ENCODE measurements around the gene PCDHA1.

PCDHA1 gene

DNA sequence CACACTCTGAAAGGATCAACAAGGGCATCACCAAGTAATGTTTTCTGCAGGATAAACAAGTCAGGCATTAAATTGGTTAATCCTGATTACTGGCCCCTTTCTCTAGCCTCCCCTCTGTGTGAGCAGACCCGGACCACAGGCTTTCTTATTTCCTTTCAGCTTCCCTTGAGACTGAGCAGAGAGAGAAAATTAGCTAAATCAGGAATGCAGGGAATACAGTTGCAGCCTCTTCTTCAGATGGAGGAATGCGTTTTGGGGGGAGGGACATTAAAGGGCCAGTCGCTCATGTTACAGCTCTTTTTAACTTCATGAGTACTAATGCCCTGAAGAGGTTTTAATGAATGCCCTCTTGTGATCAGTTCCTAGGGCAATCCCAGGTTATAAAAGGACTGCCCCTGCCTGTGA is 200.2 kb downstream of the PCDHA1 start:
- Histone ChIP-seq H3K4me2 (ENCODE audit: low read length) (no peak overlapping the region), H3K36me3 (replicated peaks; ENCODE audit: low read depth, low read length) (no peaks in the 10 kb centered on the region), H3K79me2 (ENCODE audit: low read length) (no peaks in the 10 kb centered on the region), H4K20me1 (ENCODE audit: insufficient read depth, low read length) (no peaks in the 10 kb centered on the region), H3K27me3 (ENCODE audit: low read depth, low read length) (no peaks in the 10 kb centered on the region), H3K9me3 (ENCODE audit: insufficient read depth, low read length) (no peaks in the 10 kb centered on the region), H3K4me1 (ENCODE audit: low read length) (no peaks in the 10 kb centered on the region), H3K4me3 (ENCODE audit: low read length) (no peak overlapping the region), H2AFZ (ENCODE audit: low read depth, low read length) (no peak overlapping the region), H3K9ac (ENCODE audit: low read length) (no peak overlapping the region), H3K27ac (ENCODE audit: low read length) (no peak overlapping the region)
- no peak for TF ChIP-seq EZH2phosphoT487 (IDR thresholded peaks at IDR 0.05; ENCODE audit: low read depth)
- TF ChIP-seq, protein P1, sequence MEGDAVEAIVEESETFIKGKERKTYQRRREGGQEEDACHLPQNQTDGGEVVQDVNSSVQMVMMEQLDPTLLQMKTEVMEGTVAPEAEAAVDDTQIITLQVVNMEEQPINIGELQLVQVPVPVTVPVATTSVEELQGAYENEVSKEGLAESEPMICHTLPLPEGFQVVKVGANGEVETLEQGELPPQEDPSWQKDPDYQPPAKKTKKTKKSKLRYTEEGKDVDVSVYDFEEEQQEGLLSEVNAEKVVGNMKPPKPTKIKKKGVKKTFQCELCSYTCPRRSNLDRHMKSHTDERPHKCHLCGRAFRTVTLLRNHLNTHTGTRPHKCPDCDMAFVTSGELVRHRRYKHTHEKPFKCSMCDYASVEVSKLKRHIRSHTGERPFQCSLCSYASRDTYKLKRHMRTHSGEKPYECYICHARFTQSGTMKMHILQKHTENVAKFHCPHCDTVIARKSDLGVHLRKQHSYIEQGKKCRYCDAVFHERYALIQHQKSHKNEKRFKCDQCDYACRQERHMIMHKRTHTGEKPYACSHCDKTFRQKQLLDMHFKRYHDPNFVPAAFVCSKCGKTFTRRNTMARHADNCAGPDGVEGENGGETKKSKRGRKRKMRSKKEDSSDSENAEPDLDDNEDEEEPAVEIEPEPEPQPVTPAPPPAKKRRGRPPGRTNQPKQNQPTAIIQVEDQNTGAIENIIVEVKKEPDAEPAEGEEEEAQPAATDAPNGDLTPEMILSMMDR (IDR thresholded peaks at IDR 0.05; ENCODE audit: low read depth, low read length), result no peak

DNA sequence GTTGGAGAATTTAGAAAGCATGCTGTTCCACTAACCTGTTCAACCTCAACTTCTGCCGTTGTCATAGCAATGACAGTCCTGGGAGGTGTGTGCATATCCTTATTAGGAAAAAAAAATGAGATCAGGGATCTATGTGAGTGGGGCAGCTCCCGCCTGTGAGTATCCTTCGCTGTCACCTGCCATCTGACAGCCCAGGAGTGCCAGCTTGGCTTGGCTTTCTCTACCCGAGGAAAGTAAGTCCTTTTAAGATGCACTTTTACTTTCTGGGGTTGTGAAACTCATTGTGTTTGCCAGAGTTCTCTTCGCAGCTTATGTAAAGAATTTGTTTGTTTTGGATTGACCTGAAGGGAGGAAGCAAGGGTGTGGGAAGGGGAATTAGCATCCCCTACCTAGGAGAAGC is 202.2 kb downstream of the PCDHA1 start:
- H2AFZ ChIP-seq (ENCODE audit: low read depth, low read length), result no peak overlapping the region
- no peaks in the 10 kb centered on the region for H3K9me3 ChIP-seq (ENCODE audit: insufficient read depth, low read length)
- H3K79me2 ChIP-seq (ENCODE audit: low read length), result no peaks in the 10 kb centered on the region
- H3K27ac ChIP-seq (ENCODE audit: low read length), result no peak overlapping the region
- H3K9ac ChIP-seq (ENCODE audit: low read length), result no peak overlapping the region
- H3K4me3 ChIP-seq (ENCODE audit: low read length), result no peak overlapping the region
- H3K4me1 ChIP-seq (ENCODE audit: low read length), result no peaks in the 10 kb centered on the region
- no peaks in the 10 kb centered on the region for H3K27me3 ChIP-seq (ENCODE audit: low read depth, low read length)
- TF ChIP-seq EZH2phosphoT487 (IDR thresholded peaks at IDR 0.05; ENCODE audit: low read depth), result no peak
- TF ChIP-seq, protein P1 (IDR thresholded peaks at IDR 0.05; ENCODE audit: low read depth, low read length), result no peak
- no peaks in the 10 kb centered on the region for H4K20me1 ChIP-seq (ENCODE audit: insufficient read depth, low read length)
- no peak overlapping the region for H3K4me2 ChIP-seq (ENCODE audit: low read length)
- H3K36me3 ChIP-seq (replicated peaks; ENCODE audit: low read depth, low read length), result no peaks in the 10 kb centered on the region

DNA sequence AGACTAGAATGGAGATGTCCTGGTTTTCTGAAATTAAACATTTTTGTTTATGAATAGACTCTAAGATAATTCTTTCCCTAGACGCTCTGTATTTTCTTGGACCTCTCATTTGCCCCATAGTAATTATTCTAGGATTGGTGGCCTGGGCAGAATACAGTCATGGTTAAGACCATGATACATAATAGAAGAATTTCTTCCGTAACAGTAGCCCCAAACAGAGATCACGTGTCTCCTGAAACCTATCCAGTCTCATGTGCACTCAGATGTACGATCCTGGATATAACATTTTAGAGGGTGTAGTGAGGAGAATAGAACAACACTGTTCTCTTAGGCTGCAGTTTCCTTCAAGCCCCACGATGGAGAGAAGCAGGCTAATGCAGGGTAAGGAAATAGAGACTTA is 202.7 kb downstream of the PCDHA1 start:
- Histone ChIP-seq H4K20me1 (ENCODE audit: insufficient read depth, low read length) (no peaks in the 10 kb centered on the region), H3K4me1 (ENCODE audit: low read length) (no peaks in the 10 kb centered on the region), H3K9ac (ENCODE audit: low read length) (no peak overlapping the region), H3K27me3 (ENCODE audit: low read depth, low read length) (no peaks in the 10 kb centered on the region), H3K27ac (ENCODE audit: low read length) (no peak overlapping the region), H3K9me3 (ENCODE audit: insufficient read depth, low read length) (no peaks in the 10 kb centered on the region), H3K4me2 (ENCODE audit: low read length) (no peak overlapping the region), H3K4me3 (ENCODE audit: low read length) (no peak overlapping the region), H2AFZ (ENCODE audit: low read depth, low read length) (no peak overlapping the region), H3K36me3 (replicated peaks; ENCODE audit: low read depth, low read length) (no peaks in the 10 kb centered on the region), H3K79me2 (ENCODE audit: low read length) (no peaks in the 10 kb centered on the region)
- TF ChIP-seq, protein P1 (IDR thresholded peaks at IDR 0.05; ENCODE audit: low read depth, low read length), result no peak

DNA sequence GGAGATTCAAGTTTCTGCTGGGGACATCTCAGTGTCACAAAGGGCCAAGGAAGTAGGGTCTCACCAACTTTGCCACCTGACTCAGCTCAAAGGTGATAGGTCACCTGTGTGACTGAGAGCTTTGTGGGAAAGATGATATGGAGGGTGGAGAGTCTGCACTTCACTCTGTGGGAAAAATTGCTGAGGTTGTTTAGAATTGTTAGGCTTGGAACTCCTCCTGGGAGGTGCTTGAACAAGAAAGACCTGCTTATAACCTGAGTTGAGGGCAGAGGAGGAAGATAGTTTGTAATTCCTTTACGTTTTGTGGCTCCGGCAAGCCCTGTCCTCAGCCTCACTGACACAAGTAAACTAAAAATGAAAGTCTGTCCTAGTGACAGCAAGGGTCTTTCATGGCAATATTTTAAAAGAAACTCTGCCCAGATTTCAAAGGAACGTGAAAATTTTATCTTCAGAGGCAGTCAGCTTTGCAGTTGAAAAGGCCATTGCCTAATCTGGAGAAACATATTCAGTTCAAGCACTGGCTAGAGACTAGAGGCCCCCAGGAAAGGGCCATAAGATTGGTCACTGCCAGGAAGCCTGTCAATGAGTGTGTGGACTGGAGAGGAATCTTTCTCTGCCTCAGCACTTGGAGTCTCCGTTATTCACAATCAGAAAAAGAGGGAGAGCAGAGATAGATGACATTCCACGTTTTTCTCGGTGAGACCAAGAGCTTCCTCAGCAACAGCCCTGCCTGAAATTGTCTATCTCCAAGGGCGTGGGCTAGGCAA is 203.5 kb downstream of the PCDHA1 start:
- TF ChIP-seq, protein P1 (IDR thresholded peaks at IDR 0.05; ENCODE audit: low read depth, low read length), result no peak
- no peak for TF ChIP-seq EZH2phosphoT487 (IDR thresholded peaks at IDR 0.05; ENCODE audit: low read depth)
- Histone ChIP-seq H3K27ac (ENCODE audit: low read length) (no peak overlapping the region), H3K9ac (ENCODE audit: low read length) (no peak overlapping the region), H3K4me1 (ENCODE audit: low read length) (no peaks in the 10 kb centered on the region), H2AFZ (ENCODE audit: low read depth, low read length) (no peak overlapping the region), H3K4me2 (ENCODE audit: low read length) (no peak overlapping the region), H4K20me1 (ENCODE audit: insufficient read depth, low read length) (no peaks in the 10 kb centered on the region), H3K27me3 (ENCODE audit: low read depth, low read length) (no peaks in the 10 kb centered on the region), H3K36me3 (replicated peaks; ENCODE audit: low read depth, low read length) (no peaks in the 10 kb centered on the region), H3K9me3 (ENCODE audit: insufficient read depth, low read length) (no peaks in the 10 kb centered on the region), H3K4me3 (ENCODE audit: low read length) (no peak overlapping the region), H3K79me2 (ENCODE audit: low read length) (no peaks in the 10 kb centered on the region)

Measured in OCI-LY3 (cell line).